HG02623 (cell line): Measurements from ENCODE around the gene LYPD4.
A peak's percentile ranks its signal among the peaks of the same experiment; 100 is the strongest.

Experiments used
- ATAC-seq: cut with Tn5 transposase; IDR thresholded peaks from one replicate; pipeline ENCODE4 v1.9.1; 2021; ENCODE audit warnings: moderate library complexity; ENCODE audit not compliant: unreplicated experiment

LYPD4 gene

GRCh38 chr19:41844601-41845000 lies at the start of gene LYPD4:
TSS of gene LYPD4 (minus strand) at chr19:41844683. CDS start at chr19:41839285, 5,398 bp downstream.
- ATAC-seq: no peak

- ATAC-seq: no peak
These were observed 49.4 kb upstream of the LYPD4 start for GRCh38 chr19:41893899-41894298.

DNA sequence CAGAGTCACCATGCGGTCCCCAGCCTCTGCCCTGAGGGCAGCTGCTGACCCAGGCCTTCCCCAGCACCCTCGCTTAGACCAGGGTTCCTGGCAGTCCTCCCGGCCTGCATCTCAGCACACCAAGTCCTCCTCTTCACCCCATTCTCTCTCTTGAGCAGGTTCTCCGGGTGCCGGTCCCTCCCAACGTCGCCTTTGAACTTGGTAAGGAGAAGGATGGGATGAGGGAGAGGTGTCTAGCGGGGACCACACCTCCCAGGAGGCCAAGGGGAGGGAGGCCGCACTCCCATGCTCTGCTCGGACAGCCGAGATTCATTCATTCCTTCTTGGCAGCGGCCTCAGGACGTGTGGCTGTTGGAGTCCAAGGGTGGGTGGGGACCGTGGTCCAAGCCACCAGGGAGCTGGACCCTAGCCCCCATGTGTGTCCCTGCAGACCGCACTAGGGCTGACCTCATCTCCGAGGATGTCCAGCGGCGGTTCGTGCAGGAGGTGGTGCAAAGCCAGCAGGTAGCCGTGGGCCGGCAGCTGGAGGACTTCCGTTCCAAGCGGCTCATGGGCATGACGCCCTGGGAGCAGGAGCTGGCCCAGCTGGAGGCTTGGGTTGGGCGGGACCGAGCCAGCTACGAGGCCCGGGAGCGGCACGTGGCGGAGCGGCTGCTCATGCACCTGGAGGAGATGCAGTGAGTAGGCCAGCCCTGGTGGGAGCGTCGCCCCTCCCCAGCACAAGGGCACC lies 47.9 kb upstream of the LYPD4 start:
- no peak for ATAC-seq

- no peak for ATAC-seq
These were observed 46.5 kb upstream of the LYPD4 start for GRCh38 chr19:41890936-41891335.

DNA sequence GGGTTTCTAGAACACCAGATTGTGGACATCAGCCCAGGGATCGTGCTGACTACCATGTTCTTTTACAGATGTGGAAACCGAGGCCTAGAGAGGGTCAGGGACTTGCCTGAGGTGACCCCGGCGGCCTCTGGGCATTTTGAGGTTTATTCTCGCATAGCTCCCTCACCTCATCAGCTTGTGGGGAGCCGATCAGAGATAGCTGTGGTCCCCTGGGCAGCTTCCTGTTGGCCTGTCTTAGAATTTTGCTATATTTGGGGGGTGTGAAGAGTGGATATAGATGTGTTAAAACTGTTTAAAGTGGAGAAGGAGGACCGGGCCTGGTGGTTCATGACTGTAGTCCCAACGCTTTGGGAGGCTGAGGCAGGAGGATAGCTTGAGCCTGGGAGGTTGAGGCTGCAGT lies 45.4 kb upstream of the LYPD4 start:
- ATAC-seq: no peak

GRCh38 chr19:41888926-41889325 lies 44.4 kb upstream of the LYPD4 start:
- no peak for ATAC-seq

- no peak for ATAC-seq
These were observed 43.4 kb upstream of the LYPD4 start for GRCh38 chr19:41887711-41888382.

GRCh38 chr19:41886761-41887710 lies 42.6 kb upstream of the LYPD4 start:
- ATAC-seq: no peak

DNA sequence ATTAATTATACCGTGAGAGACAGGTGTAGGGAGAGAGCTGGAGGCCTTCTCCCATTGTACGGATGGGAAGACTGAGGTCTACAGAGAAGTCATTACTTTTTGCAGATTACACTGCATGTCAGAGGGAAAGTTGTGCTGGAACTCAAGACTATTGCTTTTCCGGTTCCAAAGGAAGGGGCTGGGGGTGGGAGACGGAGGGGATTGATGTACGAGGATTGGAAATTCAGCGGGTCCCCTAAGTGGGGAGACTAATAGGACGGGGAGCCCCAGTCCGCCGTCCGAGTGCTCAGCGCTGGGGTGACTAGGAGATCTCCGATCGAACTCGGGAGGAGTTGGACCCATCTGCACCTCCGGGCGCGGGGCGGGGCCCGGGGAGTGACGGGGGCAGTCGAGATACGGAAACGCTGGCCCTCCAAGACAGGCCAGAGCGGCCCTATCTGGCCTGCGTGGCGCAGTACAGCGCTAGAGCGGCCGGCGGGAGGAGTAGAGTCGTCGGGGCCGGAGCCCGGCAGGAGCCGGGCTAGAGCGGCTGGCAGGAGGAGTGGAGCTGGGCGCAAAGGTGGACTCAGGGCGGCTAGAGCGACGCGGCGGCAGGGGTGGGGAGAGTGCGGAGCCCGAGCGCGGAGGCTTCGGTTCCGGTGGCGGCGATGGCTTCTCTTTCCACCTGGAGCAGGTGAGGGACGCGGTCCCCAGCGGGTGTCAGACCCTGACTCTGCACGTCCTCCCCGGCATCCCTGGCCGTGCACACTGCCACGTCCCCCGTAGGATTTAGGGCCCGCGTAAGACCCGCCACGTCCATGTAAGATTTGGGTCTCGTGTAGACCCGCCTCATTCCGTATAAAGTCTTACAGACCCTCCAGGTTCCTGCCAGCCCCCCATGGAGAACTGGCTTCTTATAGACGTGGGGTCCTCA lies 39.6 kb upstream of the LYPD4 start:
- ATAC-seq: peak; percentile 75

DNA sequence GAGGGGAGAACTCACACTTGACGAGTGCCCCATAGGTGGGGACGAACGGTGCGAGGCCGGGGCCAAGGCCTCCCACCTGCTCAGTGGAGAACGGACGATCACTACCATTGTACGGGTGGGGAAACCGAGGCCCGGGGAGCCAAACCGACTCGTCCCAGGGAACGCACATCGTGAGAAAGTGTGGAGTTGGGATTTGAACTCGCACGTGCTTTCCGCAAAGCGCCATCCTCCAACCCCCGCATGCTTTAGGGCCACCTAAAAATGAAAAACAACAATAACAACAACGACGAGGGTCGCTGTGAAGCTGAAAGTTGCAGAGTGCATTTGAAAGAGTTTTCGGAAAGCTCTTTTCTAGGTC lies 39.0 kb upstream of the LYPD4 start:
- ATAC-seq: no peak

GRCh38 chr19:41882568-41883462 lies 38.3 kb upstream of the LYPD4 start, which contains the start of gene ARHGEF1:
TSS of gene ARHGEF1 (plus strand) at chr19:41883184. CDS start at chr19:41888083, 4,899 bp downstream.
- ATAC-seq: no peak

- no peak for ATAC-seq
These were observed 35.8 kb upstream of the LYPD4 start for GRCh38 chr19:41880329-41880708.

DNA sequence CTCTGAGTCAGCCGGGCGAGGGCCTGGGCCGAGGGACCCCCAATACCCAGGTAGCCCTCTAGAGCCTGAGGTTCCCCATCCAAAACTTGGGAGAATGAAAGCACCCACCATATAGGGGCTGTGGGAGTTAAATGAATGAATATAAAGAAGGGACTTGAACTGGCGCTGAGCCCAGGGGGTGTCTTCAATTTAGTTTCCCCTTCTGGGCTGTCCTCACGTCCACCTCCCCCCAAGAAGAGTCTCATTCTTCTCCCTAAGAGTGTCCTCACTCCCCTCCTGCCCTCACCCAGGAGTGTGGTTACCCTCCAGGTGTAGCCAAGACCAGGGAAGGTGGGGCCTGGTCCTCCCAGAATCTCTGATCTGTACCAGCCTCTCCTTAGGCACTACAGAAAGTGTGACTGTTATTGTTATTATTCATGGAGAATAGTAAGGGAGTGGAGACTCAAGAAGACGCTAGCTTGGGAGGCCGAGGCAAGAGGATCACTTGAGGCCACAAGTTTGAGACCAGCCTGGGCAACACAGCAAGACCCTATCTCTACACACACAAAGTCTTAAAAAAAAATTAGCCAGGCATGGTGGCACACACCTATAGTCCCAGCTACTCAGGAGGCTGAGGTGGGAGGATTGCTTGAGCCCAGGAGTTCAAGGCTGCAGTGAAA lies 35.3 kb upstream of the LYPD4 start:
- ATAC-seq: no peak

DNA sequence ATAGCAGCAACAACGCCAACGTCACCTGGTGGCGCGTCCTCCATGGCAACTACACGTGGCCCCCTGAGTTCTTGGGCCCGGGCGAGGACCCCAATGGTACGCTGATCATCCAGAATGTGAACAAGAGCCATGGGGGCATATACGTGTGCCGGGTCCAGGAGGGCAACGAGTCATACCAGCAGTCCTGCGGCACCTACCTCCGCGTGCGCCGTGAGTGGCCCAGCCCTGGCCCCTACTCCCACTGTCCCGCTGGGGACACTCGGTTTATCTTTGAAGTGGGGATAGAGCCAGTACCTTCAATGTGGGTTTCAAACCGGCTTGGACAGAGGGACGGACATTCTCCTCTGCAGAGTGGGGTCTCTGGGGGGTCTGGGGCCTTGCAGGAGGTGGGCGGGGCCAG lies 34.6 kb upstream of the LYPD4 start:
- ATAC-seq: no peak

DNA sequence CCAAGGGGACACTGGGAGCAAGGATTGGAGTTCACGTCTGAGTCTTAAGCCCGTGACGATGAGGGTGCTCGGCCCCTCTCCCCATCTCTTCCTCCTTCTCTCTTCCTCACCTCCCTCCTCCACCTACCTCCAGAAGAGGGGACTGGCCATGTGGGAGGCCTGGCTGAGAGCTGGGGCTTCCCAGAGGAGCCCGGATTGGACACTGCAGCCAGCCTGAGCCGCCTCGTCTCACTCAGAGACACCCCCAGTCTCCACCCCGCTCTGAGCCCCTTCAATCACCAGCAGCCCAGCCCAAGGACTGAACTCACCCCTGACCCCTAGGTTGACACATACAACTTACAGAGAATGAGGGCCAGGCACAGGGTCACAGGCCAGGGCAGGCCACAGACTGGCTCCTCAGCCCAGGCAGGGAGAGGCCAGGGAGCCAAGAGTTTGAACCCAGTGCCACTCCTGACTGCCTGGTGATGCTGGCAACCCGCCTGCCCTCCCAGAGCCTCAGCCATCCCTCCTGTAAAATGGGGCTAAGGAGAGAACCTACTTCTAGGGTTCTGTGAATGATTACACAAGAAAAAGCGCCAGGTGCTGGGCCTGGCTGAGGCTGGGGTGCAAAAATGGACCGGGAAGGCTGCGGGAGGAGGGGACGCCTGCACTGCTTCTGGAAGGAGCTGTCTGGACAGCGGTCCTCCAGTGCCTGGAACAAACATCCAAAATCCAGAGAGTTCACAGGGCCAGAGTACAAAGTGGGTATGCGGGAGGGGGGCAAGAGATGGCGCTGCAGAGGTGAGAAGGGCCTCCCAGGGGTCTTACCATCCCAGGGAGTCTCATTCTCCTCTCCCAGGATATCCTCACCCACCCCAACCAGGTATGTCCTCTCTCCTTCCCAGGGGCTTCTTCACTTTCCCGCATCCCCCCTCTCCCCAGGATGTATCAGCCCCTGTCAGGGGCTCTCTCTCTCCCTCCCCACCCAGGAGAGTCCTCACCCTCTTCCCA lies 33.7 kb upstream of the LYPD4 start:
- ATAC-seq: no peak

DNA sequence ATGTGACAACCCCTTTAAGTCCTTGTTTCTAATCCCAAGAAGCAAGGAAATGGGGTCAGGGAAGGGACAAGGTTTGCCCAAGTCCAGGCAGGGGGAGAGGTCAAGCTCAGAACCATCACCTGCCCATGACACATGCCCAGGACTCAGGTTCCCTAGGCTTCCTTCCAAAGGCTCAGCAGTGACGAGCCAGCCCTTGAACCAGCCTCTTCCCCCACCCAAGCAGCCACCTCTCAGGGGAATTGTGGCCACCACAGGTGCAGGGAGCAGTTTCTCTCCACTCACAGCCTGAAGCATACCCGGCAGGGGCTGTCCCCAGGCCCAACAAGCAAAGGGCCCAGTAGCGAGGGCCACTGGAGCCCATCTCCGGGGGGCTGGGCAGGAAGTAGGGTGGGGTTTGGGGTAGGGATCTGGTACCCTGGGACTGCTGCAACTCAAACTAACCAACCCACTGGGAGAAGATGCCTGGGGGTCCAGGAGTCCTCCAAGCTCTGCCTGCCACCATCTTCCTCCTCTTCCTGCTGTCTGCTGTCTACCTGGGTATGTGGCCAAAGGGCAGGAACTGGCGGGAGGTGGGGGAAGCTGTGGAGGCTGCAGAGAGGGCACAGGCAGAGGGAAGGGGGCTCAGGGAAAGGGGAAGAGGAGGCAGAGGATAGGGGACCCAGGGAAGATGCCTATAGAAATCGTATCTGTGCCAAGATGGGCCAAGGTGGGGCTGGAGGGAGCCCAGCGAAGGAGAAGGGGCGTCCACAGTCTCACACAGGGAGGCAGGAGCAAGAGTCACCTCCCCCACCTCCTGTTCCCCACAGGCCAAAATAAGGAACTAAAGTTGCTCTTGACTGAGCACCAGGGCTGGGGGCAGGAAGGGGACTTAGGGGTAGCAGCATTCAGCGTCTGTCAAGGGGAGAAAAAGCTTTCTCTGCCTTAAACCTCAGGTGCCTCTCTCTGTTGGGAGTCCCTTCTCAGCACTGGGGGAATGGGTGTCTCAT lies 32.7 kb upstream of the LYPD4 start, which contains the start of gene CD79A:
TSS of gene CD79A (plus strand) at position 433 of the 986 bp plus-strand sequence. CDS start at position 459, 26 bp downstream.
- no peak for ATAC-seq
